Hematopoietic multipotent progenitor cell treated with erythropoietin and hydrocortisone succinate and interleukin-3 and kit ligand, for 8 days (in vitro differentiated cells): ENCODE data around the gene RHO.
"Not testable (repeated sequence)": the region's sequence is repeated elsewhere in the genome, so short reads cannot be mapped to it uniquely, and the experiment has no call there.

ENCODE experiments used
- DNase-seq: peaks from one replicate; pipeline ENCODE4 v3.0.0-alpha.2; 2015

The RHO gene

GRCh38 chr3:129522953-129523352 lies 5.5 kb upstream of the RHO start:
- no peak for DNase-seq

DNA sequence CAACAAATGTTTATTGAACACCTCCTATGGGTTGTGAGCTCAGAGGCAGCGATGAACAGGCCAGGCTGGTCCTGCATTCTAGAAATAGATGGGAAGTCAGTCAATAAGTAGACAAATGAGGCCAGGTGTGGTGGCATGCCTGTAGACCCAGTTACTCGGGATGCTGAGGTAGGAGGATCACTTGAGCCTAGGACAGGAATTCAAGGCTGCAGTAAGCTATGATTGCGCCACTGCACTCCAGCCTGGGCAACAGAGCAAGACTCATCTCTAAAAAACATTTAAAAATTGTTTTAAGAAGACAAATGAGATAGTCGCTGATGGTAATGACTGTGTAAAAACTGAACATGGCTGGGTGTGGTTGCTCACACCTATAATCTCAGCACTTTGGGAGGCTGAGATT lies 4.4 kb upstream of the RHO start:
- no peak for DNase-seq

GRCh38 chr3:129525341-129525968 lies 3.0 kb upstream of the RHO start:
- no peak for DNase-seq

- peak; percentile 16 for DNase-seq
These were observed 2.1 kb upstream of the RHO start for GRCh38 chr3:129526121-129526900.

DNA sequence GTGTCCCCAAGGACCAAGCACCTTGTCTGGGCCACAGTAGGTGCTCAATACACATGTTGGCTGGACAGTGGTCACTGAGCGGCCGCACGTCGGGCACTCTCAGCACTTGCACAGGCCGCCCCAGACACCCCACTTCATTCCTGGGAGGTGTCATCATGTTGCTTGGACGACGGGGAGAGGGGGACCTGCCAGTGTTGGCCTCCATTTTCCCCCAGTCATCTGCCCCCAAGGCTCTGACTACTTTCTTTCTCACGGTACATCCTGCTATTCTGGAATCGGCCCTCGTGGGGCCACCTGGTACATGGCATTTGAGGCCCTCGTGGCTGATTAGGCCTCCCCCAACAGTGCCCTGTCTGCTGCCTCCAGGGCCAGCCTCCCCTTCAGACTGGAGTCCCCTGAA lies 1.2 kb upstream of the RHO start:
- no peak for DNase-seq

- no peak for DNase-seq
These were observed 1.2 kb downstream of the RHO start for GRCh38 chr3:129529436-129530210.

DNA sequence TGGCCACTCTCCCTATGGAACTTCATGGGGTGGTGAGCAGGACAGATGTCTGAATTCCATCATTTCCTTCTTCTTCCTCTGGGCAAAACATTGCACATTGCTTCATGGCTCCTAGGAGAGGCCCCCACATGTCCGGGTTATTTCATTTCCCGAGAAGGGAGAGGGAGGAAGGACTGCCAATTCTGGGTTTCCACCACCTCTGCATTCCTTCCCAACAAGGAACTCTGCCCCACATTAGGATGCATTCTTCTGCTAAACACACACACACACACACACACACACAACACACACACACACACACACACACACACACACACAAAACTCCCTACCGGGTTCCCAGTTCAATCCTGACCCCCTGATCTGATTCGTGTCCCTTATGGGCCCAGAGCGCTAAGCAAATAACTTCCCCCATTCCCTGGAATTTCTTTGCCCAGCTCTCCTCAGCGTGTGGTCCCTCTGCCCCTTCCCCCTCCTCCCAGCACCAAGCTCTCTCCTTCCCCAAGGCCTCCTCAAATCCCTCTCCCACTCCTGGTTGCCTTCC lies 1.9 kb downstream of the RHO start:
- no peak for DNase-seq

- DNase-seq = no peak
These were observed 2.4 kb downstream of the RHO start for GRCh38 chr3:129530821-129531220.

- no peak for DNase-seq
These were observed 3.3 kb downstream of the RHO start for GRCh38 chr3:129531699-129532098.

- DNase-seq = no peak
These were observed 3.8 kb downstream of the RHO start for GRCh38 chr3:129532261-129532660.

DNA sequence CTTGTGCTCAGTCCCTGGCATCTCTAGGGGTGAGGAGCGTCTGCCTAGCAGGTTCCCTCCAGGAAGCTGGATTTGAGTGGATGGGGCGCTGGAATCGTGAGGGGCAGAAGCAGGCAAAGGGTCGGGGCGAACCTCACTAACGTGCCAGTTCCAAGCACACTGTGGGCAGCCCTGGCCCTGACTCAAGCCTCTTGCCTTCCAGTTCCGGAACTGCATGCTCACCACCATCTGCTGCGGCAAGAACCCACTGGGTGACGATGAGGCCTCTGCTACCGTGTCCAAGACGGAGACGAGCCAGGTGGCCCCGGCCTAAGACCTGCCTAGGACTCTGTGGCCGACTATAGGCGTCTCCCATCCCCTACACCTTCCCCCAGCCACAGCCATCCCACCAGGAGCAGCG lies 5.0 kb downstream of the RHO start:
- no peak for DNase-seq

- no peak for DNase-seq
These were observed 6.1 kb downstream of the RHO start for GRCh38 chr3:129534428-129535027.

DNA sequence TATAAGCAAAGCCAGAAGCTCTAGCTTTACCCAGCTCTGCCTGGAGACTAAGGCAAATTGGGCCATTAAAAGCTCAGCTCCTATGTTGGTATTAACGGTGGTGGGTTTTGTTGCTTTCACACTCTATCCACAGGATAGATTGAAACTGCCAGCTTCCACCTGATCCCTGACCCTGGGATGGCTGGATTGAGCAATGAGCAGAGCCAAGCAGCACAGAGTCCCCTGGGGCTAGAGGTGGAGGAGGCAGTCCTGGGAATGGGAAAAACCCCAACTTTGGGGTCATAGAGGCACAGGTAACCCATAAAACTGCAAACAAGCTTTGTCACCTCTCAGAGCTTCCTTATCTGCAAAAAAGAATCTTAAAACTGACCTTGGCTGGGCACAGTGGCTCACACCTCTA lies 6.6 kb downstream of the RHO start:
- DNase-seq = no peak

- DNase-seq = no peak
These were observed 7.9 kb downstream of the RHO start for GRCh38 chr3:129536374-129536667.

GRCh38 chr3:129536804-129537203 lies 8.4 kb downstream of the RHO start:
- no peak for DNase-seq

DNA sequence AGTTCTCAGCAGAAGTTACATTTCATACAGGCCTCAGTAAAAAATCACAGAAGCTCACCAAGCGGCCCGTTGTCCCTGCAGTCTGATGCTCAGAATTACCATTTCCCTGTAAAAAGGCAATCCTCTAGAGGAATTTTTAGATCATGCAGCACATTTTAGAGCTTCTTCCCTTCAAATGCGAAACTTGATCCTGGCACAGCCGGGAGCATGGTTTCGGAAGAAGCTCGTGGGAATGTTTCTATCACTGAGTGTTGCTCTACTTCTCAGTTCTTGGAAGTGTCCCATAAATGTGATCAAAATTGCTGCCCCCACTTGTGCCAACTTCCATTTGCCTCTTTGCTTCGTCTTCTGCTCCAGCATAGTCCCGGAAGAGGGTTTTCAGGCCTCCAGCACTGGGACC lies 10.8 kb downstream of the RHO start:
- no peak for DNase-seq

GRCh38 chr3:129540776-129541516 lies 12.5 kb downstream of the RHO start:
- no peak for DNase-seq

DNA sequence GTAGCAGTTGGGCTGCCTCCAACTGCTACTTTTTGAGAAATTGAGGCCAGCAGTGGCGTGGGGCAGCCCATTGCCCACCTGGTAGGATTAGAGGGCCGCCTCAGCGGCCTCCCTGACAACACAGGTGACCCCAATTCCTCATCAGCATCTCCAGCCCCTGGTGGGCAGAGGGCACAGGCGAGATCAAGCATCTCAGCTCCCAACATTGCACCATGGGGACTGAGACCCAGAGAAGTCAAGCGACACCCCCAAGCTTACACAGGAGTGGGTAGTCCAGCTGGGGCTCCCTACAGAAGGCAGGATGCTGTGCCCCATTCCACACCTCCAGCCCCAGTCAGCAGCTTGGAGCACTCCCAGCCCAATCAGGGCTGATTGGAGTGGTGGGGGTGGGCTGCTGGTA lies 14.3 kb downstream of the RHO start:
- DNase-seq = no peak

- no peak for DNase-seq
These were observed 14.8 kb downstream of the RHO start, which contains the start of gene H1-8 for GRCh38 chr3:129543156-129543790. Gene H1-8, plus strand, starts transcription at chr3:129543175. Its CDS starts 44 bp downstream, at chr3:129543219.

GRCh38 chr3:129543999-129544398 lies 15.6 kb downstream of the RHO start:
- no peak for DNase-seq

DNA sequence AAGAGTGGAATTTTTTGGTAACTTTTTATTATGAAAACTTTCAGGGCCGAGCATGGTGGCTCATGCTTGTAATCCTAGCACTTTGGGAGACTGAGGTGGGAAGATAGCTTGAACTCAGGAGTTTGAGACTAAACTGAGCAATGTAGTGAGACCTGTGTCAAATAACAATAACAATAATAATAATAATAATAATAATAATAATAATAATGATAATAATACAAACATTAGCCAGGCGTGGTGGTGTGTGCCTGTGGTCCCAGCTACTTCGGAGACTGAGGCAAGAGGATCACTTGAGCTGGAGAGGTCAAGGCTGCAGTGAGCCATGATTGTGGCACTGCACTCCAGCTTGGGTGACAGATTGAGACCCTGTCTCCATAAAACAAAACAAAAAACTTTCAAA lies 17.5 kb downstream of the RHO start:
- DNase-seq = not testable (repeated sequence)

GRCh38 chr3:129547241-129547640 lies 18.8 kb downstream of the RHO start:
- no peak for DNase-seq
